Activated CD8-positive, alpha-beta memory T cell treated with anti-CD3 and anti-CD28 coated beads, Interleukin-2, amount 50 U/mL, for 4 hours (primary cell): ENCODE measurements around the gene NBPF26.
"Not testable (repeated sequence)": the region's sequence is repeated elsewhere in the genome, so short reads cannot be mapped to it uniquely, and the experiment has no call there.

Source experiments
- DNase-seq: peaks from one replicate; pipeline ENCODE4 v3.0.0-alpha.2; 2020

NBPF26 gene

GRCh38 chr1:120859615-120860234 lies 136.0 kb downstream of the NBPF26 start:
- not testable (repeated sequence) for DNase-seq

GRCh38 chr1:120878206-120878605 lies 154.5 kb downstream of the NBPF26 start:
- not testable (repeated sequence) for DNase-seq

- not testable (repeated sequence) for DNase-seq
Observed at GRCh38 chr1:120880056-120880455, 156.3 kb downstream of the NBPF26 start.

DNA sequence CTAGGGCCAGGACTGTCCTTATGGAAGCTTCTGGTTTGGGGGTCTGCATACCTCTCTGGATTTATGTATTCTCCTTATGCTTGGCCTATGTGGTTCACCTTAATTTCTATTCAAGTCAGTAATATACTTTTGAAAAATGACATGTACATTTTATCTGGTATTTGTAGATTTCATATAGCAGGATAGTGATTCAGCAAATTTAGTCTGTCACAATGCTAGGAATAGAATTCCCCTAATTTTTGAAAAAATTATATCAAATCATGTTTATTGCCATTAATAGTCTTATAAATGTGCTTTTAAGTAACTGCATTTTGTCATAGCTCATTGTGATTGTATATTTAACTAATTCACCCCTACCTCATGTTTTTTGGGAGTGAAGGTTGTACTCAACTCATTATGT lies 158.2 kb downstream of the NBPF26 start:
- DNase-seq, result not testable (repeated sequence)
